T follicular helper cell (primary cell): ENCODE measurements around the gene WDFY2.
"Not testable (repeated sequence)": the region's sequence is repeated elsewhere in the genome, so short reads cannot be mapped to it uniquely, and the experiment has no call there.

Experiments
- DNase-seq: peaks from one replicate; pipeline ENCODE4 v3.0.0-alpha.2; 2020; ENCODE audit warnings: low read depth

WDFY2 gene

GRCh38 chr13:51632591-51633362 lies 48.5 kb downstream of the WDFY2 start:
- no peak for DNase-seq

DNA sequence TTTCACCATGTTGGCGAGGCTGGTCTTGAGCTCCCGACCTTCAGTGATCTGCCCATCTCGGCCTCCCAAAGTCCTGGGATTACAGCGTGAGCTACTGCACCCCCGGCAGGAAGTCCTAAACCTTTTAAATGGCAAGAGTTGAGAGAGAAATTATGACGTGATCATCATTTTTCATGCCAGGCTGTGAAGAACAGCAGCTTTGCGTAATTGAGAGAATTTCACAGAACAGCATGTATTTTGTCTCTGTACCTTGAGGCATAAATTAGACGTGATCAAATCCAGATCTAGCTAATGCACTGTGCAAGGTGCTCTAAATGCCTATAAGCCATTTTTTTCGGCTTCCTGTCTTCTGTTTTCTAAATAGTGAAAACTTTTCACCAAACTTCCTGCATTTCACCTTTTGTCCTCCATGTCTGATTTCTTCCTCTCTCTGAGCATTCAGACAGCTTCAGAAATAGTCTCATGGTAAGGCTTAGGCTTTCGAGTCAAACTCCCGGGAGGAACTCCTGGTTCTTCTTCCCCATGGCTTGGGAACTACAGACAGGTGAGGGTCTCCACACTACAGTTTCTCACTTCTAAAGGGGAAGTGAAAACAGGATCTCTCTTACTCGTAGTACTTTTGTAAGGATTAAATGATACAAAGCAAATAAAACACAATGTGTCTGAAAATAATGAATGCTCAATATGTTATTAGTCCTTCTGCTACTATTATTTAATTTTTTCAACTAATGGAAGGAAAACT lies 51.0 kb downstream of the WDFY2 start:
- DNase-seq, result no peak

DNA sequence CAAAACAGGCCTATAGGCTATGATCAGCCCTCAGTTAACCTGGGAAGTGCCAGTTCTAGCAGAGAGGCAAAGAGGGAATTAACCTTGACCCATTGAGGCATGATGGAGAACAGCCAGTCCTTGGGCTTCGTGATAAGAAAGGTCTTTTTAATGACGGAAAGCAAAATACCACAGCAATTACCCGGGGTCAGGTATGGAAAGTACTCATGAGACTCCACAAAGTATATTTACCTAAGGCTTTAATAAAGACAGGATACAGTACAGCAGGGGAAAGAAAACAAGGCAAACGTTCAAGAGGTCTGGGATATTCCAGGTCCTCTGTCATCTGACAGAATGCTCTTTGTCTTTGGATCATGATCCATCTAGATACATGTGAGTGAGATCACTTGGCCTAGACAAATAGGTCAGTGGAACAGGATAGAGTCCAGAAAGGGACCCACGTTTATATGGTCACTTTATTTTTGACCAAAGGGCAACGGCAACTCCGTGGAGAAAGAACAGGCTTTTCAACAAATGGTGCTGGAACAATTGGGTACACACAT lies 52.2 kb downstream of the WDFY2 start:
- DNase-seq, result no peak

- DNase-seq, result no peak
Measured at GRCh38 chr13:51637852-51638215, 53.6 kb downstream of the WDFY2 start.

- DNase-seq, result no peak
Measured at GRCh38 chr13:51638216-51638871, 54.1 kb downstream of the WDFY2 start.

DNA sequence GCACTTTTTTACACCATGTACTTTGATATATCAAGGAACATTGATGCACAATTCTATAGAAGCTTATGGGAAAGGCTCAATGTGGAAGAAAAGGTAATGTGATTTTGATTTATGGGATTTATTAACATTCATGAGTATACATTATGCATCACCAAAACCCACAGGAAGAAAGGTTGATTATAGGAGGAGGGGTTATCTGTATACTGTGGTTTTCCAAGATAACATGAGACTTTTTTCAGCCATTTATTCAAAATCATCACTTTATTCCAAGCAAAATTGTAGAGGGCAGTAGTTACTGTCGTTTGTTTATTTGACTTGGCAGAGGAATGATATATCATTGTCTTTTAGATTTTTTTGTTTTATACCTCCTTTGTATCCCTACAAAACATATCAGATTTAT lies 54.9 kb downstream of the WDFY2 start:
- DNase-seq, result no peak

DNA sequence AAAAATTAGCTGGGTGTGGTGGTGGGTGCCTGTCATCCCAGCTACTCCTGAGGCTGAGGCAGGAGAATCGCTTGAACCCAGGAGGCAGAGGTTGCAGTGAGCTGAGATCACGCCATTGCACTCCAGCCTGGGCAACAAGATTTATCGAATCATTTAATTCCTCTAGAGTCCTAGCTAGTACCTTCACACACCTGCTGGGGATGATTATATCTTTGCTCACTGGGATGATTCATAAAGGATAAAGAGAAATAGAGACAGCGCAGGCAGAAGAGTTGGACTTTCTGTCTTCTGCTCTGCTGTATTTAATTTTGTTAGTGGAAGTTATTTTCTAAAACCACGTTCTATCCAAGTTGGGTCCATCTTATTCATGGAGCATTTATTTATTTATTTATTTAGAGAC lies 56.4 kb downstream of the WDFY2 start:
- not testable (repeated sequence) for DNase-seq

GRCh38 chr13:51643105-51643881 lies 59.0 kb downstream of the WDFY2 start:
- no peak for DNase-seq

DNA sequence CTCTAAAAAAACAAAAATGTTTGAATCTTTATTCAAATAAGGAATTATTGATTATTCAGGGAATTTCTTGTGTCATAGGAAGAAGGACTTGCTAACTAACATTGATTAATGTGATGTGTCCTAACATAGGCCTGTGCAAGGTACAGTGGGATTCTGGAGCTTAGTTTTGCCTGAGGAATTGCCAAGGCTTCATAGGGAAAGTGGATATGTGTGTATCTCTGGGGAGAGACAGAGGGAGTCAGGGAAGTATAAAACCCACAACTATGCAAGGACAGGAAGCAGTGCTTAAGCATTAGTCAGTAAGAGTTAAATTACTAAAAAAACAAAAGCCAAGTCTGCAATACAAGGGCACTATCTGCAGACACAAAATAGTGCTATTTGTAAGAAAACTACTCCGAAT lies 59.6 kb downstream of the WDFY2 start:
- DNase-seq, result no peak

DNA sequence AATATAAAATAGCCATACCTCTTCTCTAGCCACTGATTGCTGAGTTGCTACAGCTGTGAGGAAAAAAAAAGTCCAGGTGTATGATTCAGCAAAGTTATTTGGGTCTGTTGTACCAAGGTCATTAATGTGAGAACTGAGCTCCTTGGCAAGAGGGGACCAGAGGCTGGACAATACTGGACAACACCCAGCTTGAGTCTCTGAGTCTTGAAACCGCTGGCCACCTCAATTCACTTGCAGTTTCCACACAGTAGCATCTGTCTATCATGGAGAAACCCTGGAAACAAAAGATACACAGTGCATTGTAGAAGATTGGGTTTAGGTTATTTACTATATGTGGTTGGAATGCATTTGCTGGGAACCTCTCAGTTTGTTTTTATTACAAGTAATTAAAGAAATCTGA lies 60.4 kb downstream of the WDFY2 start:
- no peak for DNase-seq

- peak; percentile 29 for DNase-seq
Measured at GRCh38 chr13:51645154-51645650, 60.9 kb downstream of the WDFY2 start.

- DNase-seq, result no peak
Measured at GRCh38 chr13:51645761-51646670, 61.8 kb downstream of the WDFY2 start.

DNA sequence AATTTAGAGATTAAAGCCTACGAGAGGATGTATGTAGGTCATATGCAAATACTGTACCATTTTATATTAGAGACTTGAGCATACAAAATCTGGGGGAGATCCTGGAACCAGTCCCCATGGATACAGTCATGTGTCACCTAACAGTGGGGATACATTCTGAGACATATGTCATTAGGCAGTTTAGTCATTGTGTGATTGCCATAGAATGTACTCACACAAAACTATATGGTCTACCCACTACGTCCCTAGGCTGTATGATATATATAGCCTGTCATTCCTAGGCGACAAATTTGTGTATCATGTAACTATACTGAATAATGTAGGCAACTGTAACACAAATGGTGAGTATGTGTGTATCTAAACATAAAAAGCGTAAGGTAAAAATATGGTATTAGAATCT lies 62.8 kb downstream of the WDFY2 start:
- no peak for DNase-seq

DNA sequence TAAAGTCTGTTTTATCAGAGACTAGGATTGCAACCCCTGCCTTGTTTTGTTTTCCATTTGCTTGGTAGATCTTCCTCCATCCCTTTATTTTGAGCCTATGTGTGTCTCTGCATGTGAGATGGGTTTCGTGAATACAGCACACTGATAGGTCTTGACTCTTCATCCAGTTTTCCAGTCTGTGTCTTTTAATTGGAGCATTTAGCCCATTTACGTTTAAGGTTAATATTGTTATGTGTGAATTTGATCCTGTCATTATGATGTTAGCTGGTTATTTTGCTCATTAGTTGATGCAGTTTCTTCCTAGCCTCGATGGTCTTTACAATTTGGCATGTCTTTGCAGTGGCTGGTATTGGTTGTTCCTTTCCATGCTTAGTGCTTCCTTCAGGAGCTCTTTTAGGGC lies 67.9 kb downstream of the WDFY2 start:
- not testable (repeated sequence) for DNase-seq

- no peak for DNase-seq
Measured at GRCh38 chr13:51659276-51660127, 75.2 kb downstream of the WDFY2 start.

- DNase-seq, result no peak
Measured at GRCh38 chr13:51660813-51661212, 76.6 kb downstream of the WDFY2 start.

- DNase-seq, result no peak
Measured at GRCh38 chr13:51663973-51664957, 80.0 kb downstream of the WDFY2 start.

- DNase-seq, result no peak
Measured at GRCh38 chr13:51665456-51665855, 81.2 kb downstream of the WDFY2 start.
